ENCODE results near the gene TNS4.

The TNS4 gene

DNA sequence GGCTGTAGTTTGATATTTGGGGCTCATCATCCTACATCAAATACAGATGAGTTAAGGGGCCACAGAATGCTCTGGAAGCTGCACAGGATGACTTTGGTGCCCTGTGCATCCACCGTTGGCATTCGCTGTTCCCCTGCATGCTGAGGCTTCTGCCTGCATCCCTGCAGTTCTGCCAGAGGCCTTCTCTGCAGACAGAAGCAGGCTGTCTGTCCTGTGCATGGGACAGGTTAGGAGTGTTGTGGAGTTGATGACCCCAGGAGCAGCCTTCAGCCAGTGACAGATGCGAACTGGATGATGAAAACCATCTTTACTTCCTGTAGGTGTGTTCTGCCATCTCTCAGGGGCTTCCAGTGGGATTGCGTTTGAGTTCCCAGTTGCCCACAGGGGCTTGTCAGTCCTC is 13.6 kb upstream of the TNS4 start:
- DNase-seq: no peak

DNA sequence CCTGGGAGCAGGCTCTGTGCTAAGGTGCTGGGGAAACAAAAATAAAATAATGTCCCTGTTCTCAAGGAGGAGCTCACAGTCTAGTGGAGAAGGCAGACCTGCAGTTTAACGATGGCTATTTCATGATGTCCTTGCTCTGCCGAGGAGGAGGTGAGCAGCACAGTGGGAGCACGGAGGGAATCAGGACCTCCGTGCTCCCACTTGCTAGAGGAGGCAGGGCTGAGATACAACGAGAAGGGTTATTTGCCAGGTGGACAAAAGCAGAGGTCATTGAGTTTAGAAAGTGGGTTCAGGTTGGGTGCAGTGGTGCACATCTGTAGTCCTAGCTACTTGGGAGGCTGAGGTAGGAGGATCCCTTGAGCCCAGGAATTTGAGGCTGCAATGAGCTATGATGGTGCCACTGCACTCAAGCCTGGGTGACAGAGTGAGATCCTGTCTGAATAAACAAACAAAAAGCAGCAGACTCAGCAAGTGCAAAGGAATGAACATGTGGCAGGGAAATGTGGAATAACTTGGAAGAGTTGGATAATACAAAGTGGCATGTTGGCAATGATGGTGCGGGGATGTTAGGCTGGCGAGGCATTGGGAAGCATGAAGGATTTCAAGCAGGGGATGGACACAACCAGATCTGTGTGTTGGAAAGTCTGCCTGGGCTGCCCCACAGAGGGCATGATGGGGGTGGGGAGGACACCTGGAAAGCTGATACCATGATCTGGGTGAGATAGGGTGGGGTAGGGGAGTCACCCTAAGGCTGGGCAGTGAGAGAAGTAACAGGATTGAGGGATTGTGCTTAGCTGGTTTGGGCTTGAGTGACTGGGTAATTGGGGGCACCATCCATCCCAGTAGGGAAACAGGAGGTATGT is 12.8 kb upstream of the TNS4 start:
- no peak for DNase-seq

DNA sequence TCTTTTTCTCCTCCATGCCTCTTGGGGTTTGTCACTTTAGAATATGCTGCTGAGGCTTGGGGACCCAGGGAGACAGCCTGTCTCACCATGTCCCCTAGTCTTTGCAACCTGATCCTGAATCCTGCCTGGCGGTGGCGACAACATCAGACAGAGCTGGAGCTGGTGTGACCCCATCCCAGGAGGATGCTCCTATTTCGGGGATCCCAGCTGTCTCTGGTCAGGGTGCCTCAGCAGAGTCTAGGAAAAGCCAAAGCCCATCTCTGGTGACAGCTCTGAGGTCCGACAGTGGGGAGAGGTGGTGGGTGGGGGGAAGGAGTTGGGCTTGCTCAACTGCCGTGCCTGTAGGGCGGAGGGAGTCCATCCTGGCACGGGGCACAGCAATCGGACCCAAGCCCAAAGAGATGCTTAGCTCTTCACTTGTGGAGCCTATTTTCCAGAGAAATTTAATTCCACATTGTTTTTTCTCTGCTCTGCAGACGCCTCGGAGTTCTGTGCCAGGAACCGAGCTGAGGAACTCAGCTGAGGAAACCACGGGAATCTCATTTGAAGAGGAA is 10.3 kb upstream of the TNS4 start:
- DNase-seq: no peak

DNA sequence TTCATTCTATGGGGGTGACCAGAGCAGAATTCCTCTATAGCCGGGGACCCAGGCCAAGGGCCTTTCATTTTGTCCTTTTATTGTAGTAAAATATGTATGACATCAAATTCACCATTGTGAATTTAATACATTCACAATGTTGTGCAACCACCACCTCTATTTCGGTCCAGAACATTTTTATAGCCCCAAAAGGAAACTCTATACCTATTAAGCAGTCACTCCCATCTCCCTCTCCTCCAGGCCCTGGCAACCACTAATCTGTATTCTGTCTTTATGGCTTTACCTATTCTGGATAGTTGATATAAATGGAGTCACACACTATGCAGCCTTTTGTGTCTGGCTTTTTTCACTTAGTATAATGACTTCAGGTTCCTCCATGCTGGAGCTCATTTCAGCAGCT is 9.7 kb upstream of the TNS4 start:
- DNase-seq: no peak

DNA sequence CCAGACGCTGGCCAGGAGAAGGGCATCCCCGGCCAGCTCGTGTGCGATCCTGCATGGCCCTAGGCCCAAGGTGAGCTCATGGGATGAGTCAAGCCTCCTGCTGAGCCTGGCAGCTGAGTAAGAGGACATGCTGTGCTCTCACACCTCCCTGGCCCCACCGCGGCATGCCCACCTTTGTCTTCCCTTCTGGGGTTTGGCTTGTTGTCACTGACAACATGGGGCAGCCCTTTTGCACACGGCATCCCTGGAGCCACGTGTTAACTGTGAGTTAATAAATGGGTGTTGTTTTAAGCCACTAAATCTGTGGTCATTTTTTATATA is 8.9 kb upstream of the TNS4 start:
- no peak for DNase-seq

GRCh38 chr17:40509626-40510327 is 8.4 kb upstream of the TNS4 start:
- no peak for DNase-seq

- DNase-seq: no peak
Measured at GRCh38 chr17:40506786-40507185, 5.4 kb upstream of the TNS4 start.

DNA sequence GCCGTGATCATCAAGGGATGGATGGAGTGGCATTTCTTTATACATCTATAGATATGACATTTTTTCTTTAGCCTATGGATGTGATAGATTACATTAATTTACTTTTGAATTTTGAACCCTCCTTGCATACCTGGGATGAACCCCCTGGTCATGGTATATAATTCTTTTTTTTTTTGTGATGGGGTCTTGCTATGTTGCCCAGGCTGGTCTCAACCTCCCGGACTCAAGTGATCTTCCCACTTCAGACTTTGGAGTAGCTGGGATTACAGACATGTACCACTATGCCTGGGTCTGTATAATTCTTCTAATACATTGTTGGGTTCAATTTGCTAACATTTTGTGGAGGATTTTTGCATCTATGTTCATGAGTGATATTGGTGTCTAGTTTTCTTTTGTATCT is 1.7 kb upstream of the TNS4 start:
- no peak for DNase-seq

GRCh38 chr17:40502716-40503115 is 1.3 kb upstream of the TNS4 start:
- no peak for DNase-seq

DNA sequence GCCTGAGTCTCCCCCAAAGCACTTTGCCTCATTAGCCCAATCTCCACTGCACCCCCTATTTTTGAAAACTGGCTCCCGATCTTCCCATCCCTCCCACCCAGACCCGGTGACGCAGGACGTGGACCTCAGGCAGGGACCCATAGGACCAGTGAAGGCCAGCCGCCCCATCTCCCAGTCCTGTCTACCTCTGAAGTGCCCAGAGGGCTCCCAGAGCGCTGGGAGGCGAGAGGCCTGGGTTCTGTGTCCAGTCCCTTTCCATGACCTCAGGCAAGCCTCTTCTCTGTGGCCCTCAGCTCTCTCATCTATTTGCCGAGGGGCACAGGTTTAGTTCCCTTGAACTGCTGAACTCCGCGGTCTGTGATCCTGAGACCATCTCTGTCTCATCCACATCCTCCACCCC is 714 bp downstream of the TNS4 start:
- DNase-seq: no peak

- no peak for DNase-seq
Measured at GRCh38 chr17:40500190-40500589, 1.2 kb downstream of the TNS4 start.

DNA sequence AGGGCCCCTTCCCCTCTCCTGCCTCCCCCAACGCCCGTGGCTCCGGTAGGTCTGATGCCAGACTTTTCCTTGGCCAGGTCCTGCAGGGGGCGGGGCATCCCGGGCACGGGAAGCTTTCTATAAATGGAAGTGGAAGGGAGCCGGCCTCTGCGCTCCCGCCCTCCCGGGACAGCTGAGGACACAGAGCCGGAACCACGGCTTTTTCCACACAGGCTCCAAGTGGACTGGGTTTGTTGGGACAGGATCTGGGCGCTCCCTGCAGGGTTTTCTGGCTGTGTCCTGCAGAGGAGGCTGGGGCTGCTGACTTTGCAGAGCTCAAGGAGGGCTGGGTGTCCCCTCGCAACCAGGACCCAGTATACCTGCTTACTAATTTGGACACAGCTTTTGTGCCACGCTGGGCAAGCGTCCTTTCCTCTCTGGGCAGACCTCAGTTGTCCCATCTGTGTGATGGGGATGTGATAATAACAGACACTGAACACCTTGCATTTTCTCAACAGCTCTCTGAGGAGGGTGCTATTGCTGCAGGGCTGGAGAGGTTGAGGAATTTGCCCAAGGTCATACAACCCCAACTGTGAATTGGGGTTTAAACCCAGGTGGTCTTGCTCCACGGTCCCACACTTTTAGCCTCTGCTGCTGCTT is 1.8 kb downstream of the TNS4 start:
- DNase-seq: no peak

DNA sequence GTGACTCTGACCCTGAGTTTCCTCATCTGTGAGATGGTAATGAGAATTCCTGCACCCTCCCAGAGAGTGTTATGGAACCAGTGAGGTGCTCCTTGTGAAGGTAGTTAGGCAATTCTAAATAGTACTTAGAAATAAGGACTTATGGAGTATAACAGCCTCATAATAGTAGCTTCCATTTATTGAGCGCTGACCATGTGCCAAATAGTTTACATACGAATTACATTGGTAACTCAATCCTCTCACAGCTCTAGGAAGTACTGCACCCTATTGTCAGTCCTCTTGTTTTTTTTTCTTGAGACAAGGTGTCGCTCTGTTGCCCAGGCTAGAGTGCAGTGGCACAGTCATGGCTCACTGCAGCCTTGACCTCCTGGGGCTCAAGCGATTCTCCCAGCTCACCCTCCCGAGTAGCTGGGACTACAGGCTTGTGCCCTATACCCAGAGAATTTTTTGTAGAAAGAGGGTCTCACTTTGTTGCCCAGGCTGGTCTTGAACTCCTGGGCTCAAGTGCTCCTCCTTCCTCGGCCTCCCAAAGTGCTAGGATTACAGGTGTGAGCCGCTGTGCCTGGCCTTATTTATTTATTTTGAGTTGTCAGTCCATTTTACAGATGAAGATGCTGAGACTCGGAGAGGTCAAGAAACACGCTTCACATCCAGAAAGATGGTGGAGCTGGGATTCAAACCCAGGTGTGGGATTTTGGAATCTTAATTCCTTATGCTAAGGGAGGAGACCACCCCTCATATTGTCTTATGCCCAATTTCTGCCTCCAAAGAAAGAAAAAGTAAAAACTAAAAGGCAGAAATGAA is 2.9 kb downstream of the TNS4 start:
- DNase-seq: no peak

GRCh38 chr17:40497695-40498094 is 3.7 kb downstream of the TNS4 start:
- no peak for DNase-seq

GRCh38 chr17:40496634-40497420 is 4.6 kb downstream of the TNS4 start:
- DNase-seq: no peak

DNA sequence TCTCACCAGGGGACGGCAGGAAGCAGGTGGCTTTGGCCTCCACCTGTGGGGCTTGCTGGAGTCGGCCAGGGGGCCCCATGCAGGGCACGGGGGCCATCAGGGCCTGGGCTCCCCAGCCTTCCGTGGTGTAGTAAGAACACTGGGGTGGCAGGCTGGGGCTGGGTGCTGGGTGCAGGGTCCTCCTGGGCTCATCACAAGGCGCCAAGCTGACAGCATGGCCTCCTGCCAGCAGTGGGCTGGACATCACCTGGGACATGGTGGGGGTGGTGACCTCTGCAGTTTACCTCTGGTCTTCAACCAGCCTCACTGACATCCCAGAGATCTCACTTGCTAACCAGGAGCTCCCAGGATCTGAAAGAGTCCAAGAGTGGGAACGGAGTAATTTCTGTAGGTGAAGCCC is 5.3 kb downstream of the TNS4 start:
- DNase-seq: no peak

- DNase-seq: no peak
Measured at GRCh38 chr17:40495140-40495539, 6.3 kb downstream of the TNS4 start.

- DNase-seq: no peak
Measured at GRCh38 chr17:40493697-40494096, 7.7 kb downstream of the TNS4 start.

DNA sequence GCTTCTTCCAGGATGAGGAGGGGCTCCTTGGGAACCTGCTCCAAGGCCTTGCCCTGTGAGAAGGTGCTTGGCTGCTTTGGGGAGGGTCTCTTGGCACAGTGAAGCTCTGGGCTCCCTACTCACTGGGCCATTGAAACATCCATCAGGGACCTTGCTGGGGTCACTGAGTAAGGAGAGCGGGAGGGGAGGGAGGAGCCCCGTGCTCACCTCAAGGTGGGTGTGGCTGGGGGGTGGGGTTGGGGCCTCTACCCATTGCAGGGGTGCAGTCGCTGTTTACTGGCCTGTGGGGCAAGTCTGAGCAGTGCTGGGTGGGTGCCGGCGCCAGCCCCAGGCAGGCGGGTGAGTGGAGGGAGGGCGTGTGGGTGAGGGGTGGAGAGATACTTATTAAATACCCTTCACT is 9.9 kb downstream of the TNS4 start:
- DNase-seq: no peak

DNA sequence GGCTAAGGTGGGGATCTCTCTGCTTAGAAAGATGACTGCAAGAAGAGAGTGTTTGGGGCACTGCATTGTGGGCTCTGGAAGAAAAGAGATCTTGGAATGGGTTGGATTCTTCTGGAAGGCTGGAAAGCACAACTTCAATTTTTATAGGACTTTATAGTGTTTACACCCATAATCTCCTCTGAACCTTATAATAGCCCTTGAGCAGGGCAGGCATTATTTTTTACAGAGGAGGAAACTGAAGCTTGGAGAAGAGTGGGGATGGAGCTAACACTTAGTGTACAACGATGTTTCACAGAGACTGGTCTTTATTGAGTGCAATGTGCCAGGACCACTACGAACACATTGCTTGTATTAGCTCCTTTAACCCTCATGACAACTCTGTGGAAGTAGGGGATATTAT is 10.4 kb downstream of the TNS4 start:
- no peak for DNase-seq

- no peak for DNase-seq
Measured at GRCh38 chr17:40490289-40490853, 11.1 kb downstream of the TNS4 start.

All from activated T-cell treated with anti-CD3 and anti-CD28 coated beads for 4 hours (primary cell).